C1 segment of cervical spinal cord (tissue), 14 donors: ENCODE results near the gene DUSP8.

Experiments
- DNase-seq, 14 donors: peaks; one replicate each; lab custom pipeline; 2025; lab: John Stamatoyannopoulos, UW

DUSP8 gene

DNA sequence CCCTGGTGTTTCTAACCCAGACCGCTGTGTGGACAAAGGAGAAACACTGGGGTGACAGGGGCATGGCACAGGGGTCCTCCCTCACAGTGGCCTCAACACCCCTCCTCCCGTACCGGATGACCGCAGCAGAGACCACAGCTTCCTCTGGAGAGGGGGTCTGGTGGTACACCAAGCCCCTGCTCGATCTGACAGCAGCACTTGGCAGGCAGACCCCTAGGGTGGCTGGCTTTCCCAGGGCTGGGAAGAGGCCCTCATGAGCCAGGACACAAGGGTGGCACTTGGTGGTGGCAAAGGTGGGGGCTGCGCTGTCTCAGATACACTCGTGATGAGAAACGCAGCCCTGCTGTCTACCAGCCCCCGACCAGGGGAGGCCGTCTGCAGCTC is 38.7 kb downstream of the DUSP8 start:
- DNase-seq, result no peak

DNA sequence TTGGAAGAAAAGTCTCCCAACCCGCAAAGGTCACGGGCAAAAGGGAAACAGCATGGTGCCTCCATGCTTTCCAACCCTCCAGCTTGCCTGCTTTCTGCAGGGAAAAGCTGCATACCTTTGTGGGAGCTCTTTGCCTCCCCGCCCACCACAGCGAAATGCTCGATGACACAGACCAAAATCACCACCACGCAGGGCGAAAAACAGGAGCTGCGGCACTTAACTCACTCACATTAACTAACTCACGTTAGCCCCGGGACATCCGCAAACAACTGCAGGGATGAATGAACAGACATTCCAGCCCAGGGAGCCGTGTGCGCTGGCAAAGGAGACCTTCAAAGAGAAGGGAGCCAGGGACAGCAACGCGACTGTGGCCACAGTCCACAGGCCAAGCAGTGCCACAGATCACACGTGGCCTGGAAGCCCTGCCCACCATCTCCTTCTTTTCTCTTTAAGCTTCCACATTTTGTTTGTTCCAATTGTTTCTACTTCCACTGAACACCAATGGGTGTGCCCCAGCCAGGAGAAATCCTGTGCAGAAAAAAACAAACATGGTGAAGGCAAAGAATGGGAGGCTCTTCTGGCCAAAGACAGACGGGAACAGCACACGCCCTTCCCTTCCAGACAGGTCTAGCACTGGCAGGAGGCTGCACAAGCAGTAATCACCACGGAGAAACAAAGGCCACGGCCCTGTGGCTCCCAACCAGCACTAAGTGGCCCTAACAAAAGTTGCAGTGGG is 39.3 kb downstream of the DUSP8 start:
- DNase-seq, result no peak

- peak in 7 of 14 donors; percentile 25 to 93 (median 33) for DNase-seq
Measured at GRCh38 chr11:1532014-1532586, 40.0 kb downstream of the DUSP8 start.

DNA sequence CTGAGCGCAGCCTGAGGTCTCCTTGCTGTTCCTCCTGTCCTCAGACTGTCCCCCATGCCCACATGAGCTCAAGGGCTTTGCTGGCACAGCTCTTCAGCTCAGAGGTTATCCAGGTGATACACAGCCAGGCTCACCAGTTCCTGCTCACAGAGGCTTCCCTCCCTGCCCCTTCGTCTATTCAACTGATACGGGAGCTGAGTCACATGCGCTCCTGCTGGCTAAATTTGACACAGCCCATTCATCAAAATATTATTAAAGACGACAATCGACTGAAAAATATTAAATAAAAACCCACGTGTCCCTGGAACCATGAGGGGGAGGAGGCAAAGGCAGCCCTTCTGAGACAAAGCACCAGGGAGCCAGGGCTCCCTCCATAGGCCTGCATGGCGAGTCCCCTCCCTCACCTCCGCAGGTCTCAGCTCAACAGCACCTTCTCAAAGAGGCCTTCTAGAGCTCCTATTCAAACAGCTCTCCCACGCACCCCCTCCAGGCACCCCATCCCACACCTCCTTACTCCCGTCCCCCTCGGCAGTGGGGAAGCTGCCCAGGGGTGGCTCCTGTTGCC is 40.5 kb downstream of the DUSP8 start:
- DNase-seq, result peak in 1 of 14 donors; percentile 33

DNA sequence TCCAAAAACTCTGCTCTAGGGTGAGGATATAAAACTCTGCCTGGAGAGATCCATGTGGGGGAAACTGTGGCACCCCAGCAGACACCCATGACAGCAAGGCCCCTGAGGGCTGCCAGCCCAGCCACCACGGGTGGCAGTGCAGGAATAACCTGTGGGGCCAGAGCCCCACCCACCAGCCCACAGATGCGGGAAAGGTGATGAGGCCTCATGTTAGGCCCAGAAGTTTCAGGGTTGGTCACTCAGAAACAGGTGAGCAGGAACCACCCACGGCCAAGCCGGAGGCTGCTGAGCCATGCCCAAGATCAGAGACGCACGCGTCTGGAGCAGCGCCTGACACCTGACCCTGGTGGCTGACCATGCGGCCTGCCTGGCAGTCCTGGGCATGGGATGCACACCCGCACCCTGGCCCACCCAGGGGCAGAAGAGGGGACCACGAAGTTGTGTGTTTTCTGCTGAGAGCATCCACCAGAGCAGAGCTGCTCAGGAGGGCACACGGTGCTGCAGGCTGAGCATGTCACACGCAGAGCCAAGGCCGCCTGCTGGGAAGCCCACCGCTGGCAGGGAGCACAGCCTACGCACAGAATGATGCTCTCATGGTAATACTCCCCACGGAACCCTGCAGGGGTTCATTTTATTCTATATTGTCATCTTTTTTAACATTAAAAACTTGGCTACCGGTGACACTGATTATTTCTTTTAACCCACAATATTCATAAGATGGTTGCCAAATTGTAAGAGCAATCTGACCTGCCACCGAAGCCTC is 41.2 kb downstream of the DUSP8 start:
- no peak for DNase-seq

- DNase-seq, result no peak
Measured at GRCh38 chr11:1529774-1530173, 42.3 kb downstream of the DUSP8 start.

GRCh38 chr11:1529286-1529685 is 42.8 kb downstream of the DUSP8 start:
- no peak for DNase-seq

GRCh38 chr11:1528710-1529109 is 43.4 kb downstream of the DUSP8 start:
- no peak for DNase-seq

GRCh38 chr11:1526785-1527184 is 45.3 kb downstream of the DUSP8 start:
- DNase-seq, result no peak

GRCh38 chr11:1523779-1524178 is 48.3 kb downstream of the DUSP8 start:
- no peak for DNase-seq

- no peak for DNase-seq
Measured at GRCh38 chr11:1523077-1523476, 49.0 kb downstream of the DUSP8 start.

- no peak for DNase-seq
Measured at GRCh38 chr11:1522081-1522424, 50.0 kb downstream of the DUSP8 start.

DNA sequence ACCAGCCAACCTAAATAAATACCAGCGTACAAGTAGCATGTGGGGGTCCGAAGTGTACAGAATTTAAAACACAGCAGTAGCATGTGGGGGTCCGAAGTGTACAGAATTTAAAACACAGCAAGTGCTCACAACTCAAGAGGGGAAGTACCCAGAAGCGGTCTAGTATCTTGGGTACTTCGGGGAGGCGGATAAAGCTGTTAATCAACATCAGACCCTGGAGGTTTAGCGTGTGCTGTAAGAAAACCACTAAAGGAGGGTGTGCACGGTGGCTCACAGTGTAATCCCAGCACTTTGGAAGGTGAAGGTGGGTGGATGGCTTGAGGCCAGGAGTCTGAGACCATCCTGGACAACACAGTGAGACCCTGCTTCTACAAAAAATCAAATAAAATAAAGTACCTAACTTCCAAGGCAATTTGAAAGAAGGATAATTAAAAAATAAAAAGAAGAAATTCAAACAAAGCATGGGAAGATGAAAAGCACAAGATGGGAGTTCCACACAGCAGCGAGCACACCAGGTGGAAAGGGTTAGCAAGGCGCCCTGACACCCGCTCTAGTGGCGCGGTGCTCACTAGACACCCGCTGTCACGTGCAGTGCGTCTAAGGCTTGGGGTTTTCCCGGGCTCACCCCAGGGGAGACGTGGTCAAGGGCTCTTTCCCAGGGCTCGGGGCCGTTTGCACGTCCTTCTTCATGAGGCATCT is 50.5 kb downstream of the DUSP8 start:
- no peak for DNase-seq

- no peak for DNase-seq
Measured at GRCh38 chr11:1520663-1521267, 51.3 kb downstream of the DUSP8 start.

GRCh38 chr11:1520209-1520662 is 51.8 kb downstream of the DUSP8 start:
- DNase-seq, result no peak

DNA sequence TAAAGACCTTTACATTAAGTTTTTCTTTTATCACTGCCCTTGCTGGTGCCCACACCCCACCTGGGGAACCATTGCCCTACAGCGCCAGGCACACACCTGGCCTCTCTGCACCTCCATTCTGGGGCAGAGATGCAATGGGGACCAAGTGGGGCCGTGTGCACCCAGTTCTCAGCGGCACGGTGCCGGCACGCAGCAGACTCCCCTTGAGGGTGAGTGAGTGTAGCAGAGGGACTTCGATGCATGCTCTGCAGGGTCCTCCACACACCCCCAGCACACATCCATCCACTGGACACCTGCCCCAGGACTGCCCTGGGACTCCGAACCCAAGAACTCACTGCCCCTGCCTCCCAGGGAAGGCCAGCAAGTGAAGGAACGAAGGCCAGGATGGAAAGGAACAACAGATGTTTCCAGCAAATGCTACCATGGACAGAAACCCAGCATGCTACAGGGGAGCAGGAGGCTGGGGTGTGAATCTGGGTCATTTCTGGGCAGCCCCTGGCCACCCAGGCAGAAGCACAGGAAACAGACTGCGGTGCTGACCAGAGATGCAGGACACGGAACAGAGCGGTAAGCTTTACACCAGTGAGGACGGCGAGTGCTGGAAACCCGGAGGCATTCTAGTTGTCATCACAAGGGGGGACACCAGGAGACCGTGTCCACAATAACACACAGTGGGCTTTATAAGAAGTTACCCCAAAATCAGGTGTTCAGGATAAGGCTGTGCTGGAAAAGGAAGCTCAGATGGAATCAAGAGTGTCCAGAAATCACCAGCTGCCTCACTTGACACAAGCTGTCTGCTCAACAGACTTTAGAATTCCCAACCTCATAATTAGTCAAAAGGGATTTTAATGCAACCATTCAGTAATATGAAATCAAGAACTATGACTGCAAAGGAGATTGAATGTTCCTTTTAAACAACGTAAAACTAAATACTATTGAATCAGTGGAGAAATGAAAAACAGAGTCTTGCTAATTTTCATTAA is 52.8 kb downstream of the DUSP8 start:
- peak in 1 of 14 donors; percentile 23 for DNase-seq

GRCh38 chr11:1518301-1518700 is 53.8 kb downstream of the DUSP8 start:
- no peak for DNase-seq

DNA sequence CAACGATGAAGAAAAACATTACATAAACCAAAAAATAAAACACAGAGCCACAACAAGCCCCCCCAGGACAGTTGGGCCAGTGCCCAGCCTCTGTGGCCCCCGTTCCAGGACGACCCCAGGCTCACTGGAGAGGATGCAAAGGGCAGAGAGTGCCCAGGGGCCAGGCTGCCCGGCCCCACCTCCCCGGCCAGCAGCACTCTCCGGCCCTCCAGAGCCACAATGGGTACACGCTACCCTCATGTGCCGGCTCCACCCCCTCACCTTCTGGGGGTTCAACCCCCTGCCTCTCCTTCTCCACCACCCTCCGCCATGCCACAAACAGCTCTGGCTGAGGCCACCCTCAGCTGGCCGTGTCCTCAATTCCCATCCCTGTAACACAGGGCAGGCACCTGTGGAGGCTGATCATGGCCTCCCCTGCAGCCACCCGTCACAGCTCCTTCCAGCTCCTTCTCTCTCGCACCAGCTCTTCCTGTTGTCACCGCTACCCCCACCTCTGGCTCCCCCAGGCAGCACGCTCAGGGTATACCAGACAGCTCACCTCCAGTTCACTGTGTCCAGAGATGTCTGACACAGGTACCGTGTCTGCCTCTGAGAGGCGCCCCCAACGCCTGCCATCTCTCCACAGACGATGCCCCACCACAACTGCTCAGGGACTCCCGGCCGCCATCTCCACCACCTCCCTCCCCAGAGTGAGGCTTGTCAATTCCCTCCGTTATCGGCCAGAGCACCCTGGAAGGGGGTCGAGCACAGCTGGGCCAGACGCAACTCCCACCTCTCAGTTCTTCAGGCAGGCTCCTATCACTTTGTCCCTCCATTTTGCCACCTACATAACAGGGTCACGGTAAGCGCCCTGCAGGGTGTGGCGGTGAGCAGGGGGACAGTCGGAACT is 54.7 kb downstream of the DUSP8 start:
- DNase-seq, result no peak
